KMS-11 (cell line): ENCODE results near the gene ZNF45.
"Not testable (repeated sequence)": the region's sequence is repeated elsewhere in the genome, so short reads cannot be mapped to it uniquely, and the experiment has no call there.

Experiments
- H2AFZ ChIP-seq: fragments of 200-600 bp; sonication (generic); 2 replicates; pipeline ENCODE4 v1.6.1; 2016; ENCODE audit warnings: antibody characterized with exemption, mixed run types, low read depth
- H3K27ac ChIP-seq: fragments of 200-600 bp; sonication (generic); 2 replicates; pipeline ENCODE4 v1.6.1; 2016; ENCODE audit warnings: mild to moderate bottlenecking, mixed run types
- H3K27me3 ChIP-seq: fragments of 200-600 bp; sonication (generic); 2 replicates; pipeline ENCODE4 v1.6.1; 2017; ENCODE audit warnings: mild to moderate bottlenecking, low read depth, mixed run types, moderate library complexity; ENCODE audit not compliant: insufficient read depth
- H3K36me3 ChIP-seq: fragments of 200-600 bp; sonication (generic); 2 replicates; pipeline ENCODE4 v1.6.1; 2017; ENCODE audit warnings: mild to moderate bottlenecking, mixed run types; ENCODE audit not compliant: insufficient read depth
- H3K4me1 ChIP-seq: fragments of 200-600 bp; sonication (generic); 2 replicates; pipeline ENCODE4 v1.6.1; 2016; ENCODE audit warnings: mild to moderate bottlenecking, low read depth, mixed run types; ENCODE audit not compliant: poor library complexity, severe bottlenecking
- H3K4me2 ChIP-seq: fragments of 200-600 bp; sonication (generic); 2 replicates; pipeline ENCODE4 v1.7.0; 2016; ENCODE audit warnings: mild to moderate bottlenecking, mixed run types
- H3K4me3 ChIP-seq: fragments of 200-600 bp; sonication (generic); IDR thresholded peaks from 2 replicates; pipeline ENCODE4 v1.6.1; 2017; ENCODE audit warnings: low read depth, low read length, mixed read lengths; ENCODE audit not compliant: insufficient read depth
- H3K79me2 ChIP-seq: fragments of 200-600 bp; sonication (generic); 2 replicates; pipeline ENCODE4 v1.6.1; 2016; ENCODE audit warnings: low read depth, mixed run types; ENCODE audit not compliant: insufficient read depth
- H3K9ac ChIP-seq: fragments of 200-600 bp; sonication (generic); 2 replicates; pipeline ENCODE4 v1.6.1; 2016; ENCODE audit warnings: mild to moderate bottlenecking, mixed run types
- H4K20me1 ChIP-seq: fragments of 200-600 bp; sonication (generic); 2 replicates; pipeline ENCODE4 v1.6.1; 2016; ENCODE audit warnings: mild to moderate bottlenecking, mixed run types; ENCODE audit not compliant: insufficient read depth
- CTCF ChIP-seq: fragments of 200-600 bp; sonication (generic); conservative IDR thresholded peaks from 2 replicates; pipeline ENCODE4 v1.6.1; 2017; ENCODE audit warnings: low read depth, mild to moderate bottlenecking, antibody characterized with exemption, low read length, moderate library complexity, mixed read lengths

The ZNF45 gene

GRCh38 chr19:43872547-43873336 is 62.3 kb downstream of the ZNF45 start:
- Histone ChIP-seq H3K4me3 (no peak overlapping the region), H3K4me1 (no peaks in the 10 kb centered on the region), H4K20me1 (no peaks in the 10 kb centered on the region), H3K36me3 (no peaks in the 10 kb centered on the region), H3K27me3 (no peaks in the 10 kb centered on the region), H3K79me2 (no peaks in the 10 kb centered on the region), H3K4me2 (no peak overlapping the region), H2AFZ (no peak overlapping the region), H3K27ac (no peak overlapping the region), H3K9ac (no peak overlapping the region)
- no peak for TF ChIP-seq CTCF

GRCh38 chr19:43866923-43867322 is 68.2 kb downstream of the ZNF45 start:
- H2AFZ ChIP-seq, H3K4me2 ChIP-seq, H4K20me1 ChIP-seq, H3K36me3 ChIP-seq, H3K4me1 ChIP-seq, H3K27ac ChIP-seq, H3K79me2 ChIP-seq, H3K27me3 ChIP-seq, H3K9ac ChIP-seq, H3K4me3 ChIP-seq: not testable (repeated sequence)
